Smooth muscle cell (in vitro differentiated cells): ENCODE results near the gene HEPHL1. TPM values are rescaled to one million over a fixed set of nuclear protein-coding genes. Genes with fewer than 3 reads are reported as not detected.

Experiments used
- DNase-seq: peaks from one replicate; lab custom pipeline; 2025; ENCODE audit not compliant: unreplicated experiment; lab: John Stamatoyannopoulos, UW
- H2AFZ ChIP-seq: fragments of 200-600 bp; sonication (generic); 2 replicates; pipeline ENCODE4 v1.6.0; 2016; ENCODE audit warnings: antibody characterized with exemption, low read depth, mild to moderate bottlenecking
- H3F3A ChIP-seq: fragments of 200-600 bp; sonication (generic); 2 replicates; pipeline ENCODE4 v1.6.0; 2017; ENCODE audit warnings: antibody characterized with exemption, low read depth
- H3K27ac ChIP-seq: fragments of 200-600 bp; sonication (generic); 2 replicates; pipeline ENCODE4 v1.5.1; 2016; ENCODE audit warnings: low read depth, mild to moderate bottlenecking
- H3K27me3 ChIP-seq: fragments of 200-600 bp; sonication (generic); 2 replicates; pipeline ENCODE4 v1.6.1; 2016; ENCODE audit warnings: low read depth, mild to moderate bottlenecking
- H3K36me3 ChIP-seq: fragments of 200-600 bp; sonication (generic); 2 replicates; pipeline ENCODE4 v1.5.1; 2016; ENCODE audit warnings: low read depth
- H3K4me1 ChIP-seq: fragments of 200-600 bp; sonication (generic); 2 replicates; pipeline ENCODE4 v1.5.1; 2016; ENCODE audit warnings: low read depth
- H3K4me2 ChIP-seq: fragments of 200-600 bp; sonication (generic); 2 replicates; pipeline ENCODE4 v1.6.0; 2016; ENCODE audit warnings: mild to moderate bottlenecking
- H3K4me3 ChIP-seq: fragments of 200-600 bp; sonication (generic); 2 replicates; pipeline ENCODE4 v1.5.1; 2016; ENCODE audit warnings: mild to moderate bottlenecking
- H3K79me2 ChIP-seq: fragments of 200-600 bp; sonication (generic); 2 replicates; pipeline ENCODE4 v1.6.0; 2016; ENCODE audit warnings: low read depth, mild to moderate bottlenecking
- H3K9ac ChIP-seq: fragments of 200-600 bp; sonication (generic); 2 replicates; pipeline ENCODE4 v1.6.0; 2016; ENCODE audit warnings: low read depth
- H3K9me3 ChIP-seq: fragments of 200-600 bp; sonication (generic); replicated peaks from 2 replicates; pipeline ENCODE4 v1.5.1; 2016; ENCODE audit warnings: low read depth
- H4K20me1 ChIP-seq: fragments of 200-600 bp; sonication (generic); 2 replicates; pipeline ENCODE4 v1.6.0; 2016; ENCODE audit warnings: low read depth
- WGBS: methylation state at CpG from one replicate; pipeline ENCODE4 v1.1.7; 2016; ENCODE audit warnings: low lambda C conversion rate; 5-methylcytosine and 5-hydroxymethylcytosine counted together
- polyA plus RNA-seq: library from polyadenylated mRNA; unstranded; fragments of >200 nt; fragmentation: Nextera tagmentation; extraction: Ambion mirVana; gene quantifications from 2 replicates; pipeline ENCODE4 v1.2.1, GENCODE V29; 2016
- total RNA-seq: library from RNA; depleted of rRNA; stranded (reverse); fragments of >200 nt; gene quantifications from 2 replicates; pipeline ENCODE4 v1.2.3, GENCODE V29; 2014
- TF ChIP-seq, protein P1 (sequence below): fragments of 200-600 bp; sonication (generic); IDR thresholded peaks from 2 replicates; pipeline ENCODE4 v1.5.1; 2017; ENCODE audit warnings: borderline replicate concordance, mild to moderate bottlenecking, antibody characterized with exemption; ENCODE audit not compliant: insufficient read depth, poor library complexity, severe bottlenecking

Gene HEPHL1
- total and polyA plus RNA-seq, 2 experiments from 2014 or later: 0.13 to 0.21 TPM

GRCh38 chr11:94141511-94142307 is 120.6 kb downstream of the HEPHL1 start:
- peaks cover 28% of the 10 kb centered on the region for H3F3A ChIP-seq
- H3K9ac ChIP-seq: no peak overlapping the region
- peak overlapping the region; percentile 43 for H3K4me2 ChIP-seq
- H3K27ac ChIP-seq: peak overlapping the region; percentile 38
- DNase-seq: no peak
- peaks cover 50% of the 10 kb centered on the region for H3K4me1 ChIP-seq
- H3K9me3 ChIP-seq: no peaks in the 10 kb centered on the region
- peaks cover 98% of the 10 kb centered on the region for H3K79me2 ChIP-seq
- no peak overlapping the region for H2AFZ ChIP-seq
- TF ChIP-seq, protein P1, sequence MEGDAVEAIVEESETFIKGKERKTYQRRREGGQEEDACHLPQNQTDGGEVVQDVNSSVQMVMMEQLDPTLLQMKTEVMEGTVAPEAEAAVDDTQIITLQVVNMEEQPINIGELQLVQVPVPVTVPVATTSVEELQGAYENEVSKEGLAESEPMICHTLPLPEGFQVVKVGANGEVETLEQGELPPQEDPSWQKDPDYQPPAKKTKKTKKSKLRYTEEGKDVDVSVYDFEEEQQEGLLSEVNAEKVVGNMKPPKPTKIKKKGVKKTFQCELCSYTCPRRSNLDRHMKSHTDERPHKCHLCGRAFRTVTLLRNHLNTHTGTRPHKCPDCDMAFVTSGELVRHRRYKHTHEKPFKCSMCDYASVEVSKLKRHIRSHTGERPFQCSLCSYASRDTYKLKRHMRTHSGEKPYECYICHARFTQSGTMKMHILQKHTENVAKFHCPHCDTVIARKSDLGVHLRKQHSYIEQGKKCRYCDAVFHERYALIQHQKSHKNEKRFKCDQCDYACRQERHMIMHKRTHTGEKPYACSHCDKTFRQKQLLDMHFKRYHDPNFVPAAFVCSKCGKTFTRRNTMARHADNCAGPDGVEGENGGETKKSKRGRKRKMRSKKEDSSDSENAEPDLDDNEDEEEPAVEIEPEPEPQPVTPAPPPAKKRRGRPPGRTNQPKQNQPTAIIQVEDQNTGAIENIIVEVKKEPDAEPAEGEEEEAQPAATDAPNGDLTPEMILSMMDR: no peak
- no peaks in the 10 kb centered on the region for H3K36me3 ChIP-seq
- H4K20me1 ChIP-seq: peaks cover 72% of the 10 kb centered on the region
- WGBS: 67% methylated on average over 10 of the region's 12 CpGs
- no peak overlapping the region for H3K4me3 ChIP-seq
- H3K27me3 ChIP-seq: no peaks in the 10 kb centered on the region

DNA sequence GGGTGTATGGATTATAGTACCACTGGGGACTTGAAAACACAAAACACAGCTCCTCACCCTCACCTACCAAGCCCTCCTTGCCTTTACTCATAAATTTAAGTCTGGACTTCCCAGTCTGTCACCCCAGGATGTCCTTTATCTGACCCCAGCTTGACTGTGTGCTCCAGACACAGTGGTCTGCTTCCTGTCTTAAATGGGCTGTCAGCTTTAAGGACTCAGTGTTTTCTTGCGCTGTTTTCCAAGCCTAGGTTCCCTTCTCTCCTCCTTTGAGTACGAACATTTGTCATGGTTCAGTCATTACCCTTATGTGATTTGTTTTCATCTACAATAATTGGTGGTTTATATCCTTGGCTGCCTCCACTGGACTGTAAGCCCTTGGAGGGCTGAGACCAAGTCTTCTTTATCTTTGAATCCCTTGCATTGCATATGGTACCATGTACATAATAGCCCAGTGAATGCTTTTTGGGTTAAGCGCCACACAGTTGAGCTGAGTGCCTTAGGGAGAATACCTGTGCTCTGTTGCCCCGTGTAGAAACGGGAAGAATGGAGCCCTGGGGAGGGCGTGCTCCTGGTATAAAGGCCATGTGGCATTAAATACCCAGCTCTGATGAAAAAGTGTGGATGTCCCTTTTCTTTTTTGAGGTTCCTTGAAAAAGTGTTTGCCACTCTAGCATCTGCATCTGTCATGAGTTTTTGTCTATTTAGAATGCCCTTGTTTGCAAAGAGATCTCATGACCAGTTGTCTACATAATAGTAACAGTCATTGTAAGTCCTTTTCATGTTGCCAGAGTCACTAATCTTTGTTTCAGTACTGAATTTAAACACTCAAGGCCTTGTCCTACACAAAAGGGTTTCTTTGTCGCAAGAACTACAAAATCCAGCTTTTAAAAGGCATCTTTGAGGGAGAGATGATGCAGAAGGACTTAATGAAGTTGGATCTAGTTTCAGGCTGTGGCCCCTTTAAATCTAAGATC is 121.4 kb downstream of the HEPHL1 start:
- H3F3A ChIP-seq: peaks cover 21% of the 10 kb centered on the region
- H3K9me3 ChIP-seq: no peaks in the 10 kb centered on the region
- peaks cover 50% of the 10 kb centered on the region for H3K4me1 ChIP-seq
- H3K4me3 ChIP-seq: no peak overlapping the region
- H3K27me3 ChIP-seq: no peaks in the 10 kb centered on the region
- WGBS: 55% methylated on average over 7 of the region's 7 CpGs
- H3K79me2 ChIP-seq: peaks cover 100% of the 10 kb centered on the region
- H3K4me2 ChIP-seq: peak overlapping the region; percentile 43
- H3K27ac ChIP-seq: peak overlapping the region; percentile 38
- H4K20me1 ChIP-seq: peaks cover 81% of the 10 kb centered on the region
- no peak overlapping the region for H2AFZ ChIP-seq
- no peak overlapping the region for H3K9ac ChIP-seq
- H3K36me3 ChIP-seq: no peaks in the 10 kb centered on the region
- no peak for DNase-seq
- TF ChIP-seq, protein P1: no peak

DNA sequence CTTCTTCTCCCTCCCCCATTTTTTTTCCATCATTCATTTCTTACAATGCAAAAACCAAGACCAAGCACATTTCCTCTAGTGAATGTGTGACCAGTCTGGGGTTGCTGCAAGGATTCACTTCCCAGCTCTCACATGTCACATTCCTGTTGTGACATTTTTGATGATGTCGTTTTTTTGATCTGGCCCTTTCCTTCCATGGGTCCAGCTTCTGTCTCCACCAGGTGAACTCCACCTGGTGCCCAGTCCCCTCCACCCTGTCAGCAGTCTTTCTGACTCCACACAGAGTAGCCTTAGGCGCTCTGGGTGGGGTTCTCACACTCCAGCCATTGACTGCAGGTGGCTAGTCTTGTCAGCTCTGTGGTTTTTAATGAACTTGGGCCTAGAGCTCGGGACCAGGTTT is 123.1 kb downstream of the HEPHL1 start:
- TF ChIP-seq, protein P1: no peak
- Histone ChIP-seq H3K36me3 (no peaks in the 10 kb centered on the region), H3K9ac (no peak overlapping the region), H3K79me2 (peaks cover 100% of the 10 kb centered on the region), H4K20me1 (peaks cover 98% of the 10 kb centered on the region), H3K9me3 (no peaks in the 10 kb centered on the region), H3K4me2 (no peak overlapping the region), H2AFZ (no peak overlapping the region), H3K4me1 (peaks cover 42% of the 10 kb centered on the region), H3K27me3 (no peaks in the 10 kb centered on the region), H3K4me3 (no peak overlapping the region), H3K27ac (no peak overlapping the region), H3F3A (peaks cover 13% of the 10 kb centered on the region)
- no peak for DNase-seq
- WGBS: 86% methylated on average over 3 of the region's 3 CpGs
